Common myeloid progenitor, CD34-positive (primary cell): ENCODE results near the gene TPRKB.

Experiments
- CTCF ChIA-PET: fragments of 350-600 bp; sonication (Branson Sonifier 250); formaldehyde crosslinking; loops from one replicate; lab custom pipeline; 2021; ENCODE audit warnings: antibody characterized with exemption; lab: Charles Lee
- POLR2A ChIA-PET: fragments of 350-600 bp; sonication (Branson Sonifier 250); formaldehyde crosslinking; loops from one replicate; lab custom pipeline; 2021; ENCODE audit warnings: antibody characterized with exemption; lab: Charles Lee
- DNase-seq, 3 donors: peaks; one replicate each; pipeline versions ENCODE4 v3.0.0 to v3.0.0-alpha.2; 2013
- H3K27ac ChIP-seq, 2 experiments: 1 replicate in 1 of 2; 2 replicates in 1 of 2; pipeline ENCODE4 v1.7.0; 2013; ENCODE audit warnings: inconsistent platforms in 2 of 2, low read length in 2 of 2, mild to moderate bottlenecking in 2 of 2, low read depth in 1 of 2, moderate library complexity in 1 of 2; ENCODE audit not compliant: severe bottlenecking in 2 of 2, insufficient read depth in 1 of 2, poor library complexity in 1 of 2
- H3K27me3 ChIP-seq, 5 experiments: replicated peaks in 2 of 5; 1 replicate in 3 of 5; 2 replicates in 2 of 5; pipeline versions ENCODE4 v1.6.1 to v1.7.0; 2013; ENCODE audit warnings: low read length in 4 of 5, mild to moderate bottlenecking in 2 of 5, moderate library complexity in 2 of 5, inconsistent platforms in 1 of 5; ENCODE audit not compliant: insufficient read depth in 5 of 5, control insufficient read depth in 4 of 5
- H3K36me3 ChIP-seq, 4 experiments: 1 replicate in 2 of 4; 2 replicates in 2 of 4; pipeline versions ENCODE4 v1.6.1 to v1.7.0; 2013; ENCODE audit warnings: low read length in 3 of 4, control low read depth in 1 of 4, mild to moderate bottlenecking in 1 of 4; ENCODE audit not compliant: control insufficient read depth in 4 of 4, insufficient read depth in 4 of 4
- H3K4me1 ChIP-seq, 4 experiments: 1 replicate in 3 of 4; 2 replicates in 1 of 4; pipeline versions ENCODE4 v1.6.1 to v1.7.1; 2013; ENCODE audit warnings: low read length in 3 of 4, mild to moderate bottlenecking in 3 of 4, control low read depth in 1 of 4, inconsistent platforms in 1 of 4, moderate library complexity in 1 of 4; ENCODE audit not compliant: control insufficient read depth in 4 of 4, insufficient read depth in 4 of 4; ENCODE audit errors: control extremely low read depth in 1 of 4
- H3K4me3 ChIP-seq, 7 experiments: 1 replicate in 4 of 7; 2 replicates in 3 of 7; pipeline versions ENCODE4 v1.5.1 to v1.7.0; 2013; ENCODE audit warnings: mild to moderate bottlenecking in 7 of 7, low read length in 6 of 7, moderate library complexity in 6 of 7, inconsistent platforms in 2 of 7, low read depth in 2 of 7, control low read depth in 1 of 7; ENCODE audit not compliant: insufficient read depth in 4 of 7, control insufficient read depth in 1 of 7; ENCODE audit errors: extremely low read depth in 1 of 7
- H3K9me3 ChIP-seq, 5 experiments: 1 replicate in 4 of 5; 2 replicates in 1 of 5; pipeline versions ENCODE4 v1.6.1 to v1.7.1; 2013; ENCODE audit warnings: low read length in 4 of 5, mild to moderate bottlenecking in 2 of 5, inconsistent platforms in 1 of 5, low read depth in 1 of 5, moderate library complexity in 1 of 5; ENCODE audit not compliant: control insufficient read depth in 4 of 5, insufficient read depth in 2 of 5; ENCODE audit errors: control extremely low read depth in 1 of 5
- WGBS: methylation state at CpG from one replicate; pipeline ENCODE4 v1.1.5; 2013; ENCODE audit not compliant: insufficient coverage; 5-methylcytosine and 5-hydroxymethylcytosine counted together

The TPRKB gene

DNA sequence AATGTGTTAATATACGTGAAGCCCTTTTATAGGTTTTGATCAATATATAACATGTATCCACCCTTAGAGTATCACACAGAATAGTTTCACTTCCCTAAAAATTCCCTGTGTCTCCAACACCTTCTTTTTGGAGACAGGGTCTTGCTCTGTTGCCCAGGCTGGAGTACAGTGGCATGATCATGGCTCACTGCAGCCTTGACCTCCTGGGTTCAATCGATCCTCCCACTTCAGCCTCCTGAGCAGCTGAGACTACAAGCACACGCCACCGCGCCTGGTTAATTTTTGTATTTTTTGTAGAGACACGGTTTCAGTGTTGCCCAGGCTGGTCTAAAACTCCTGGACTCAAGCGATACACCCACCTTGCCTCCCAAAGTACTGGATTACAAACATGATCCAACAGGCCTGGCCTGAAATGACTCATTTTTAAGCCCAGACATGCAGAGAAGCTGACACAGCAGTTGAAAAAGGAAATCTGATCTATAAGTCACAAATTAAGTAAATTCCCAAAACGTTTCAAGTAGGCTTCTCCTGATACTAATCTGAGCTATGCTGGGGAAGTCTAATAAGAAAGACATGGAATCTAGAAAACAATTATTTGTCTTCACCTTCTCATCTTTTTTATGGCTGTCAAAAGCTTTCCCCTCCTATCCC, 39.8 kb upstream of the TPRKB start:
- WGBS = 100% methylated on average over 4 of the region's 8 CpGs
- Histone ChIP-seq H3K4me1 (peaks cover 7 to 18% (median 9%) of the 10 kb centered on the region in 4 experiments), H3K36me3 (peaks cover 20 to 48% (median 31%) of the 10 kb centered on the region in 4 experiments), H3K4me3 (no peak overlapping the region), H3K9me3 (no peaks in the 10 kb centered on the region), H3K27me3 (no peaks in the 10 kb centered on the region), H3K27ac (no peak overlapping the region)
- DNase-seq = no peak
- CTCF ChIA-PET = interaction anchor here (1.0 to 1.4 kb wide), 2 partner anchors 16 to 97 kb away, joined by 3 to 5 read pairs; no protein-coding TSS in a partner anchor
- POLR2A ChIA-PET = interaction anchor here (0.6 kb wide), 1 partner anchor 212 kb away, joined by 6 read pairs; no protein-coding TSS in a partner anchor

DNA sequence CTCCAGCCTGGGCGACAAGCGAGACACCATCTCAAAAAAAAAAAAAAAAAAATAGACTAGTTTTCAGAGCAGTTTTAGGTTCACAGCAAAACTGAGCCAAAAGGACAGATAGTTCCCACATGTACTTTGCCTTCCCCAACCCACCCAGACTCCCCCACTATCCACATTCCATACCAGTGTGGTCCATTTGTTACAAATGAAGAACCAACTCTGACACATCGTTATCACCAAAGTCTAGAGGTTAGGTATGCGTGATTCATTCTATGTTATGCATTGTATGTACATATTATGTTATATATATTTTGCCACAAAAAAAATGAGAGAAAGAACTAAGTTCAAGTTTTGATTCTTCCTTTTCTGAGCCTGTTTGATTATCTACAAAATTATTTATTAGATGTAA, 39.2 kb upstream of the TPRKB start:
- no CpG with 5 or more reads among the region's 4 CpGs for WGBS
- Histone ChIP-seq H3K4me3 (no peak overlapping the region), H3K9me3 (no peaks in the 10 kb centered on the region), H3K36me3 (peaks cover 20 to 49% (median 32%) of the 10 kb centered on the region in 4 experiments), H3K27ac (no peak overlapping the region), H3K27me3 (no peaks in the 10 kb centered on the region), H3K4me1 (peaks cover 7 to 18% (median 9%) of the 10 kb centered on the region in 4 experiments)
- ChIA-PET POLR2A (interaction anchor here (0.6 kb wide), 3 partner anchors 94 to 643 kb away, joined by 3 to 6 read pairs (median 3); no protein-coding TSS in a partner anchor), CTCF (interaction anchor here (1.4 kb wide), 1 partner anchor 16 kb away, joined by 5 read pairs; no protein-coding TSS in a partner anchor)
- DNase-seq = no peak

DNA sequence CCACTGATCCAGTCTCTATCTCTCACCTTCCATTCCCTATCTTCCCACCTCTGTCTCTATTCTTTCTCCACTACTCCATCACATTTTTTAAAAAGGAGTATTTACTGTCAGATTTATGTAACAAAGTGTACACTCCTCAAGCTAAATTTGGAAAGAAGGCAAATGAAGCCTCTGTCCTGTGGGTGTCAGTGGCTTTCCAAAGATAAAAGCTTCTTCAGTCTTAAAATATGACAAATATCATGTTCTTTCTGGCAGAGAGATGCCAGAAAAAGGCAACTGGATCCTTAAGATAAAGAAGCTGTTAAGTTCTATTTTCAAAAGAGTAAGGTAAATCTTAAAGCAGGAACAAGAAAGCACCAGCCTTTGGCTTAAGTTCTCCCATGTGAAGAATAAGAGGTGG, 35.7 kb upstream of the TPRKB start:
- Histone ChIP-seq H3K9me3 (no peaks in the 10 kb centered on the region), H3K4me1 (no peaks in the 10 kb centered on the region), H3K27ac (no peak overlapping the region), H3K36me3 (peaks cover 25 to 79% (median 48%) of the 10 kb centered on the region in 4 experiments), H3K4me3 (no peak overlapping the region), H3K27me3 (no peaks in the 10 kb centered on the region)
- CTCF ChIA-PET = interaction anchor here (0.8 to 1.4 kb wide), 3 partner anchors 9 to 93 kb away, joined by 3 read pairs; no protein-coding TSS in a partner anchor
- DNase-seq = no peak
- POLR2A ChIA-PET = no interaction called here

DNA sequence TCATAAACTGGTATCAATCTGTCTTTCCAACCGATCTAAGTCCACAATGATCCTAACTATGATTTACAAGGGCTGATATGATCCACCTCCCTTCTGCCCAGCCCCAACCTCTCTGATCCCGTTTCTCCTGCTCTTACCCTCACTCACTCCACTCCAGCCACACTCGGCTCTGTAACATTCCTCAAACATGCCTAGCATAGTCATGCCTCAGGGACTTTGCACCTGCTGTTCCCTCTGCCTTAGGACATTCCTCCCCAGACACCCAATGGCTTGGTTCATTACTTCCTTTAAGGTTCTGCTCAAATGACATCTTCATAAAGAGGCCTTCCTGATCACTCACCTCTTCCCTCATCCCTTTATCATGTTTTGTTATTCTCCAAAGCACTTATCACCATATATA, 33.6 kb upstream of the TPRKB start:
- ChIA-PET CTCF (no interaction called here), POLR2A (no interaction called here)
- Histone ChIP-seq H3K36me3 (peaks cover 26 to 72% (median 49%) of the 10 kb centered on the region in 4 experiments), H3K9me3 (no peaks in the 10 kb centered on the region), H3K4me3 (no peak overlapping the region), H3K27me3 (no peaks in the 10 kb centered on the region), H3K27ac (no peak overlapping the region), H3K4me1 (no peaks in the 10 kb centered on the region)
- 84% methylated on average over 3 of the region's 3 CpGs for WGBS
- no peak for DNase-seq

DNA sequence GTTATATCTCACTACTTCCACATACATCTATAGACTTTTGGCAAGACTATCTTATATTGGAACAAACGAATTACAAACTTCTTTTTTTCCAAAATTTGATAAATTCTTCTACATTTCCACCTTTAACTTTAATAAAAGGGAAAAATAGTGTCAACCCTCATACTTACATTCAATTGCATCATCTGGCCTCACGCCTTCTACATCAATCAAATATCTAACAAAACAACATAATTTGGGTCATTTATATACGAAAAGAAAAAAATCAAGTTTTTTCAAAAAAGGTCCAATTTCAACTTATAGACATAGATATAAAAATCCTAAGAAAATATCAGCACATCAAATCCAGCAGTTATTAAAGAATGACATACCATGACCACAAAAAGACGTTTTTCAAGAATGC, 29.8 kb upstream of the TPRKB start:
- H3K4me3 ChIP-seq = no peak overlapping the region
- DNase-seq = no peak
- ChIA-PET CTCF (no interaction called here), POLR2A (no interaction called here)
- no peaks in the 10 kb centered on the region for H3K9me3 ChIP-seq
- WGBS = 93% methylated on average over 2 of the region's 4 CpGs
- no peaks in the 10 kb centered on the region for H3K4me1 ChIP-seq
- no peak overlapping the region for H3K27ac ChIP-seq
- H3K36me3 ChIP-seq = peaks cover 17 to 76% (median 47%) of the 10 kb centered on the region in 4 experiments
- no peaks in the 10 kb centered on the region for H3K27me3 ChIP-seq

DNA sequence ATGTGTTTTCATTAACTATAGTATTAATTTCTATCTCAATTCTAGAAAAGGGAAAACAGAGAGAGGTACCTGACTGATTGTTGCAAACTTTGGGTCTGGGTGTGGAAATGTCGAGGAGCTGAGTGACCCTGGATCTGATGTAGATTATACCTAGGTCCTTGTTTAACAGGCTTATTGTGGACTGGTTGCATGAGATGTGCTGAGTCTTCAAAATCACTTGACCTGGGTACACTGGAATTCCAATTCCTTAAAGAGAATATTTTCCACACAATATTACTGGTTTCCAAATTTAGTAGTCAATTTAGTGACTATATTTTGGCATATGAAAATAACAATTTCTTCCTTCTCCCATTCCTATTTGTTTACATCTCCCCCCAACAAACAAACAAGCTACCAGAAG, 29.2 kb upstream of the TPRKB start:
- Histone ChIP-seq H3K9me3 (no peaks in the 10 kb centered on the region), H3K27ac (peak overlapping the region in 1 of 2 experiments; percentile 3), H3K36me3 (peaks cover 20 to 81% (median 51%) of the 10 kb centered on the region in 4 experiments), H3K4me3 (no peak overlapping the region), H3K4me1 (no peaks in the 10 kb centered on the region), H3K27me3 (no peaks in the 10 kb centered on the region)
- no peak for DNase-seq
- ChIA-PET CTCF (interaction anchor here (0.6 kb wide), 1 partner anchor 13 kb away, joined by 3 read pairs; the partner anchor contains the start of gene DUSP11), POLR2A (no interaction called here)
- no CpG with 5 or more reads among the region's 1 CpG for WGBS

DNA sequence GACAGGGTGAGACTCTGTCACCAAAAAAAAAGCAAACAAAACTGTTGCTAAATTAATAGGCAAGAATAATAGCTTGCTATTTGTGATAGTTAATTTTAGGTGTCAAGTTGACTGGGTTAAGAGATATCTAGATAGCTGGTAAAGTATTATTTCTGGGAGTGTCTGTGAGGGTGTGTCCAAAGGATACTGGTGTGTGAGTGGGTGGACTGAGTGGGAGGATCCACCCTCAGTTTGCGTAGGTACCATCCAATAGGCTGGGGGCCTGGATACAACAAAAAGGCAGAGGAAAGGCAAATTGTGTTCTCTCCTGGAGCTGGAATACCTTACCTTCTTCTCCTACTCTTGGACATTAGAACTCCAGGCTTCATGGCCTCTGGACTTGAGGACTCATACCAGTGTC, 27.8 kb upstream of the TPRKB start:
- H3K27ac ChIP-seq = no peak overlapping the region
- no peak overlapping the region for H3K4me3 ChIP-seq
- ChIA-PET POLR2A (interaction anchor here (0.6 kb wide), 1 partner anchor 269 kb away, joined by 3 read pairs; no protein-coding TSS in a partner anchor), CTCF (interaction anchor here (1.0 to 1.2 kb wide), 2 partner anchors 12 to 83 kb away, joined by 3 read pairs; no protein-coding TSS in a partner anchor)
- H3K36me3 ChIP-seq = peaks cover 22 to 83% (median 56%) of the 10 kb centered on the region in 4 experiments
- H3K9me3 ChIP-seq = no peaks in the 10 kb centered on the region
- no peaks in the 10 kb centered on the region for H3K4me1 ChIP-seq
- DNase-seq = no peak
- no peaks in the 10 kb centered on the region for H3K27me3 ChIP-seq
- WGBS = no CpG with 5 or more reads among the region's 1 CpG
